Loucy (cell line): ENCODE data around the gene CSRP1.

Experiments used
- H2AFZ ChIP-seq: fragments of 200-600 bp; sonication (generic); 2 replicates; pipeline ENCODE4 v1.6.0; 2016; ENCODE audit warnings: antibody characterized with exemption, mild to moderate bottlenecking, low read length, moderate library complexity
- H3F3A ChIP-seq: fragments of 200-600 bp; 2 replicates; pipeline ENCODE4 v1.6.0; 2016; ENCODE audit warnings: antibody characterized with exemption, low read depth, mild to moderate bottlenecking
- H3K27me3 ChIP-seq: fragments of 200-600 bp; sonication (generic); 2 replicates; pipeline ENCODE4 v1.6.1; 2014; ENCODE audit warnings: low read length, mild to moderate bottlenecking; ENCODE audit not compliant: insufficient read depth, poor library complexity, severe bottlenecking
- H3K36me3 ChIP-seq: fragments of 200-600 bp; sonication (generic); 2 replicates; pipeline ENCODE4 v1.6.1; 2016; ENCODE audit warnings: low read length; ENCODE audit not compliant: insufficient read depth
- H3K4me1 ChIP-seq: fragments of 200-600 bp; sonication (generic); 2 replicates; pipeline ENCODE4 v1.5.1; 2014; ENCODE audit warnings: low read length, mild to moderate bottlenecking; ENCODE audit not compliant: insufficient read depth, poor library complexity, severe bottlenecking
- H3K4me2 ChIP-seq: fragments of 200-600 bp; sonication (generic); 2 replicates; pipeline ENCODE4 v1.6.0; 2014; ENCODE audit warnings: antibody characterized with exemption, low read length, low read depth, mild to moderate bottlenecking; ENCODE audit not compliant: poor library complexity, severe bottlenecking
- H3K4me3 ChIP-seq: fragments of 200-600 bp; sonication (generic); 2 replicates; pipeline ENCODE4 v1.5.1; 2014; ENCODE audit warnings: low read length, mild to moderate bottlenecking, mixed read lengths; ENCODE audit not compliant: poor library complexity, severe bottlenecking
- H3K79me2 ChIP-seq: fragments of 200-600 bp; sonication (generic); 2 replicates; pipeline ENCODE4 v1.6.1; 2014; ENCODE audit warnings: low read length; ENCODE audit not compliant: insufficient read depth
- H3K9ac ChIP-seq: fragments of 200-600 bp; sonication (generic); 2 replicates; pipeline ENCODE4 v1.6.0; 2014; ENCODE audit warnings: mild to moderate bottlenecking, low read depth, low read length, moderate library complexity; ENCODE audit not compliant: poor library complexity, severe bottlenecking
- H3K9me2 ChIP-seq: fragments of 200-600 bp; sonication (generic); replicated peaks from 2 replicates; pipeline ENCODE4 v1.6.1; 2016; ENCODE audit warnings: low read depth, low read length, mixed read lengths
- H3K9me3 ChIP-seq: fragments of 200-600 bp; sonication (generic); 2 replicates; pipeline ENCODE4 v1.6.1; 2014; ENCODE audit warnings: mild to moderate bottlenecking, antibody characterized with exemption, low read length, low read depth; ENCODE audit not compliant: insufficient read depth
- H4K20me1 ChIP-seq: fragments of 200-600 bp; sonication (generic); 2 replicates; pipeline ENCODE4 v1.6.0; 2014; ENCODE audit warnings: antibody characterized with exemption, low read length, mild to moderate bottlenecking; ENCODE audit not compliant: insufficient read depth, poor library complexity, severe bottlenecking
- EZH2phosphoT487 ChIP-seq: fragments of 200-600 bp; IDR thresholded peaks from 2 replicates; pipeline ENCODE4 v1.6.1; 2018; ENCODE audit warnings: antibody characterized with exemption, mild to moderate bottlenecking, moderate library complexity, borderline replicate concordance
- TF ChIP-seq, protein P1 (sequence below): fragments of 200-600 bp; sonication (generic); conservative IDR thresholded peaks from 2 replicates; pipeline ENCODE4 v1.5.1; 2014; ENCODE audit warnings: mild to moderate bottlenecking, antibody characterized with exemption, low read length

The CSRP1 gene

DNA sequence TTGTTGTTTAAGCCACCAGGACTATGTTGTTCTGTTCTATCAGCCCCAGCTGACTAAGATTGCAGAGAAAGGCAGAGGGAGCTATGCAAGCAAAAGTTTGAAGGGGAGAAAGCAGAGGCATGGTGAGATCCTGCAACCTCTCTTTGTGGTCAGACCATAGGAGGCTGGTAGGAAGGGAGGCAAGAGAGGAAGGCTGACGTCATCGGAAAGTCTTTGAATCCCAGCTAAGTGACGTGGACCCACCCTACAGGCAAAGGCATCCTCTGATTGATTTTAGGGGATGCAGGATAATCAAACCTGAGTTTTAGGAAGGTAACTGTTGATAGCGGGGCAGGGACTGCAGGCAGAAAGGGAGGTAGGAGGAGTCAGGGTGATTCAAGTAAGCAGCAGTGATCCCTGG, 62.1 kb downstream of the CSRP1 start:
- TF ChIP-seq, protein P1, sequence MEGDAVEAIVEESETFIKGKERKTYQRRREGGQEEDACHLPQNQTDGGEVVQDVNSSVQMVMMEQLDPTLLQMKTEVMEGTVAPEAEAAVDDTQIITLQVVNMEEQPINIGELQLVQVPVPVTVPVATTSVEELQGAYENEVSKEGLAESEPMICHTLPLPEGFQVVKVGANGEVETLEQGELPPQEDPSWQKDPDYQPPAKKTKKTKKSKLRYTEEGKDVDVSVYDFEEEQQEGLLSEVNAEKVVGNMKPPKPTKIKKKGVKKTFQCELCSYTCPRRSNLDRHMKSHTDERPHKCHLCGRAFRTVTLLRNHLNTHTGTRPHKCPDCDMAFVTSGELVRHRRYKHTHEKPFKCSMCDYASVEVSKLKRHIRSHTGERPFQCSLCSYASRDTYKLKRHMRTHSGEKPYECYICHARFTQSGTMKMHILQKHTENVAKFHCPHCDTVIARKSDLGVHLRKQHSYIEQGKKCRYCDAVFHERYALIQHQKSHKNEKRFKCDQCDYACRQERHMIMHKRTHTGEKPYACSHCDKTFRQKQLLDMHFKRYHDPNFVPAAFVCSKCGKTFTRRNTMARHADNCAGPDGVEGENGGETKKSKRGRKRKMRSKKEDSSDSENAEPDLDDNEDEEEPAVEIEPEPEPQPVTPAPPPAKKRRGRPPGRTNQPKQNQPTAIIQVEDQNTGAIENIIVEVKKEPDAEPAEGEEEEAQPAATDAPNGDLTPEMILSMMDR = no peak
- no peak for TF ChIP-seq EZH2phosphoT487
- Histone ChIP-seq H2AFZ (no peak overlapping the region), H3K4me1 (peaks cover 4% of the 10 kb centered on the region), H4K20me1 (no peaks in the 10 kb centered on the region), H3K9ac (no peak overlapping the region), H3K9me3 (no peaks in the 10 kb centered on the region), H3K79me2 (no peaks in the 10 kb centered on the region), H3F3A (no peaks in the 10 kb centered on the region), H3K9me2 (no peaks in the 10 kb centered on the region), H3K4me2 (no peak overlapping the region), H3K36me3 (no peaks in the 10 kb centered on the region), H3K27me3 (no peaks in the 10 kb centered on the region), H3K4me3 (no peak overlapping the region)

DNA sequence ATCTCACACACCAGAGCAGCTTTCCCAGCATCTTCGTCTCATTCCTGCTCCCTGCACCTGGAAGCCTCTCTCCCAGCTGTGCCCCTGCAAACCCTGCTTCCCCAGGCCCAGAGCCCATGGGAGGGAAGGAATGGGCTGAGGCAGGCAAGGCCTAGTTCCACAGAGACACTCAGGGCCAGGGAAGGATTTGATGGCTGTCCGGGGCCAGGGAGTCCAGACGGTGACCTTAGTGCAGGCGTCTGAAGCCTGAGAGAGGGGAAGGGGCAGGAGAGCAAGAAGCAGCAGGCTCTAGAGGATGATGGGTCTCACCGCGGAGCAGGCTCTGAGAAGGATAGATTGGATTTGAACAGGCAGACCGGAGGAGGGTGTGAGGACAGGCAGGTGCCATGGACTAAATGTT, 63.2 kb downstream of the CSRP1 start:
- no peaks in the 10 kb centered on the region for H3K9me3 ChIP-seq
- TF ChIP-seq, protein P1 = no peak
- TF ChIP-seq EZH2phosphoT487 = no peak
- H3K9me2 ChIP-seq = no peaks in the 10 kb centered on the region
- H2AFZ ChIP-seq = no peak overlapping the region
- no peak overlapping the region for H3K9ac ChIP-seq
- H3K4me3 ChIP-seq = no peak overlapping the region
- peaks cover 4% of the 10 kb centered on the region for H3K4me1 ChIP-seq
- H3K27me3 ChIP-seq = no peaks in the 10 kb centered on the region
- no peaks in the 10 kb centered on the region for H3F3A ChIP-seq
- no peaks in the 10 kb centered on the region for H3K36me3 ChIP-seq
- no peaks in the 10 kb centered on the region for H4K20me1 ChIP-seq
- H3K79me2 ChIP-seq = no peaks in the 10 kb centered on the region
- no peak overlapping the region for H3K4me2 ChIP-seq

DNA sequence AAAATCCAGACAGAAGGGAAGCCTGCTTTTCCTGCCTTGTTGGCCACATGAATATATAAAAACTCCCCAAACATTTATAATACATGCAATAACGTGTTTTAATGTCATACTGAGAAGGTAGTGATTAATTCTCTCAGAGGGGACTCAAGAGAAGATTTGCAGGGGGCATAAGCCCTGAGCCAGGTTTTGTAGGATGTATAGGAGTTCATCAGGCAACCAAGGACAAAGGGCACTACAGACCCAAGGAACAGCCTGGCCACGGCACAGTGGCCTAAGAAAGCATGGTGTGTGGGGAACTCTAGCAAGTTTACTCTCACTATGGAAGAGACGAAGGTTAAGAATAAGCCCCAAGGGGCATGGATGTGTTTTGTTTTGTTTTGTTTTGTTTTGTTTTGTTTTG, 70.0 kb downstream of the CSRP1 start:
- no peaks in the 10 kb centered on the region for H4K20me1 ChIP-seq

More for the DNA sequence above, 70.0 kb downstream of the CSRP1 start:
- Histone ChIP-seq H3F3A (no peaks in the 10 kb centered on the region), H2AFZ (no peak overlapping the region), H3K27me3 (no peaks in the 10 kb centered on the region), H3K36me3 (no peaks in the 10 kb centered on the region), H3K79me2 (no peaks in the 10 kb centered on the region), H3K9me3 (no peaks in the 10 kb centered on the region), H3K9ac (no peak overlapping the region), H3K4me1 (peaks cover 4% of the 10 kb centered on the region), H3K4me3 (no peak overlapping the region), H3K9me2 (no peaks in the 10 kb centered on the region), H3K4me2 (no peak overlapping the region)
- TF ChIP-seq, protein P1 = no peak
- TF ChIP-seq EZH2phosphoT487 = no peak
